AG09319 (cell line): ENCODE results near the gene CDKAL1.
"Not testable (repeated sequence)": the region's sequence is repeated elsewhere in the genome, so short reads cannot be mapped to it uniquely, and the experiment has no call there.

ENCODE experiments used
- DNase-seq: peaks from one replicate; pipeline ENCODE4 v3.0.0-alpha.2; 2010; ENCODE audit warnings: low read depth; ENCODE audit errors: extremely low read depth
- TF ChIP-seq, protein P1 (sequence below): IDR thresholded peaks from 2 replicates; pipeline ENCODE4 v1.5.1; 2011; ENCODE audit warnings: low read depth, mild to moderate bottlenecking, inconsistent platforms, low read length, moderate library complexity

The CDKAL1 gene

DNA sequence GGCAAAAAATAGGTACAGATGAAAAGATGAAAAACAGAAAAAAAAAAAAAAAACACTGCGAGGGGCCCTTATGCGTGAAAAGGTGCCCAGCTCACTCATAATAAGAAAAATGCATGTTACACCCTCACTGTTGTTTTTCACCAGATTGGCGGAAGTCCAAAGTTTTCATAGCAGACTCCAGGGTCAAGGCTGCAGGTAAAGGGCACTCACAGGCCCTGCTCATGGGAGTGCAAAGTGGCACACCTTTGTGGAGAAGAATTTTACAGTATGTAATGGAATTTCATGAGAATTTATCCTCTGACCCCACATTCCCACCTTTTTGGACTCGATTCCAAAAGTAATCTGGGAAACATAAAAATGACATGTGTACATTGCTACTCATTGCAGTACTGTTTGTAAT, 108.2 kb downstream of the CDKAL1 start:
- DNase-seq: no peak
- TF ChIP-seq, protein P1, sequence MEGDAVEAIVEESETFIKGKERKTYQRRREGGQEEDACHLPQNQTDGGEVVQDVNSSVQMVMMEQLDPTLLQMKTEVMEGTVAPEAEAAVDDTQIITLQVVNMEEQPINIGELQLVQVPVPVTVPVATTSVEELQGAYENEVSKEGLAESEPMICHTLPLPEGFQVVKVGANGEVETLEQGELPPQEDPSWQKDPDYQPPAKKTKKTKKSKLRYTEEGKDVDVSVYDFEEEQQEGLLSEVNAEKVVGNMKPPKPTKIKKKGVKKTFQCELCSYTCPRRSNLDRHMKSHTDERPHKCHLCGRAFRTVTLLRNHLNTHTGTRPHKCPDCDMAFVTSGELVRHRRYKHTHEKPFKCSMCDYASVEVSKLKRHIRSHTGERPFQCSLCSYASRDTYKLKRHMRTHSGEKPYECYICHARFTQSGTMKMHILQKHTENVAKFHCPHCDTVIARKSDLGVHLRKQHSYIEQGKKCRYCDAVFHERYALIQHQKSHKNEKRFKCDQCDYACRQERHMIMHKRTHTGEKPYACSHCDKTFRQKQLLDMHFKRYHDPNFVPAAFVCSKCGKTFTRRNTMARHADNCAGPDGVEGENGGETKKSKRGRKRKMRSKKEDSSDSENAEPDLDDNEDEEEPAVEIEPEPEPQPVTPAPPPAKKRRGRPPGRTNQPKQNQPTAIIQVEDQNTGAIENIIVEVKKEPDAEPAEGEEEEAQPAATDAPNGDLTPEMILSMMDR: no peak

DNA sequence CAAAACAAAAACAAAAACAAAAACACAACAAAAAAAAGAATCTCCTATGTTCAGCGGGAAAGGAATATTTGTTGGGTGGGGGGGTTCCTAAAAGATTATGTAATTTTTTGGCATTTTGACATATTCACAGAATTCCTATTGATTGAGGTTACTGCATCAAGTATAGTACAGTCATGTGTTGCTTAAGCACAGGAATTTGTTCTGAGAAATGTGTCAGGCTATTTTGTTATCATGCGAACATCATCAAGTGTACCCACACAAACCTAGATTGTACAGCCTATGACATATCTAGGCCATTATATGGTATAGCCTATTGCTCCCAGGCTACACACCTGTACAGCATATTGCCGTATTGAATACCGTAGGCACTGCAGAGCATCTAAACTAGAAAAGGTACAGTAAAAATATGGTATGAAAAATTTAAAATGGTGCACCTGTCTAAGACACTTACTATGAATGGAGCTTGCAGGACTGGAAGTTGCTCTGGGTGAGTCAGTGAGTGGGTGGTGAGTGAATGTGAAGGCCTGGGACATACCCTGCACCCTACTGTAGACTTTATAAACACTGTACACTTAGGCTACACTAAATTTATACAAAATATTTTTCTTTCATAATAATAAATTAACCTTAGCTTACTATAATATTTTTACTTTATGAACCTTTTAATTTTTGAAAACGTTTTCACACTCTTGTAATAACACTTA, 110.6 kb downstream of the CDKAL1 start:
- TF ChIP-seq, protein P1: no peak

DNA sequence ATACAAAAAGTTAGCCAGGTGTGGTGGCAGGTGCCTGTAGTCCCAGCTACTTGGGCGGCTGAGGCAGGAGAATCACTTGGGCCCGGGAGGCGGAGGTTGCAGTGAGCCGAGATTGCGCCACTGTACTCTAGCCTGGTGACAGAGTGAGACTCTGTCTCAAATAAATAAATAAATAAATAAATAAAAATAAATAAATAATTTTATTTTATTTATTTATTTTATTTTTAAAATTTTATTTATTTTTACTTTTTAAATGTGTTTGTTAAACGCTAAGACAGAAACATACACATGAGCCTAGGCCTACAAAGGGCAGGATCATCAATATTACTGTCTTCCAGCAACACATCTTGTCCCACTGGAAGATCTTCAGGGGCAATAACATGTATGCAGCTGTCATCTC, 111.3 kb downstream of the CDKAL1 start:
- DNase-seq: not testable (repeated sequence)

More for the DNA sequence above, 110.6 kb downstream of the CDKAL1 start:
- no peak for DNase-seq

DNA sequence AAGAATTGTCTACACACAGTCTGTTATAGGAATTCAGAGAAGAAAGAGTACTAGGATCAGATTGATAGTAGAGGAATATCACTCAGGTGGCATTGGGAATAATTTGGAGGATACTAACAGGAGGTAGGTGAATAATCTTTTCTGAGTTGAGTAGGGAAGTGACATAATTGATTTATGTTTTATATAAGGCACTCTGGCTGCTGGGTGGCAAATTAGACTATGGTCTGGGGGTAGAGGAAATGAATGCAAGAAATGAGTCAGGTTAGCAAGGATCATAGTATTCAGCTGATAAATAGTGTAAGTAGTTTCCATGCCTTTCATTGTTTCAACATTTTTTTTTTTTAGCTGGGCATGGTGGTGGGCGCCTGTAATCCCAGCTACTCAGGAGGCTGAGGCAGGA, 113.3 kb downstream of the CDKAL1 start:
- TF ChIP-seq, protein P1: no peak

DNA sequence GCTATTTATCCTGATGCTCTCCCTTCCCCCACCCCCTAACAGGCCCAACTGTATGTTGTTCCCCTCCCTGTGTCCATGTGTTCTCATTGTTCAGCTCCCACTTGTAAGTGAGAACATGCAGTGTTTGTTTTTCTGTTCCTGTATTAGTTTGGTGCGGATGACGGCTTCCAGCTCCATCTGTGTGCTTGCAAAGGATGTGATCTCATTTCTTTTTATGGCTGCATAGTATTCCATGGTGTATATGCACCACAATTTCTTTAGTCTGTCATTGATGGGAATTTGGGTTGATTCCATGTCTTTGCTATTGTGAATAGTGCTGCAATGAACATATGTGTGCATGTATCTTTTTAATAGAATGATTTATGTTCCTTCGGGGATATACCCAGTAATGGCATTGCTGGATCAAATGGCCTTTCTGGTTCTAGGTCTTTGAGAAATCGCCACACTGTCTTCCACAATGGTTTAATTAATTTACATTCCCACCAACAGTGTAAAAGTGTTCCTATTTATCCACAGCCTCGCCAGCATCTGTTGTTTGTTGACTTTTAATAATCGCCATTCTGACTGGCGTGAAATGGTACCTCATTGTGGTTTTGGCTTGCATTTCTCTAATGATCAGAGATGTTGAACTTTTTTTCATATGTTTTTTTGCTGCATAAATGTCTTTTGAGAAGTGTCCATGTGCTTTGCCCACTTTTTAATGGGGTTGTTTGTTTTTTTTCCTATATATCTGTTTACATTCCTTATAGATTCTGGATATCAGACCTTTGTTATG, 115.6 kb downstream of the CDKAL1 start:
- not testable (repeated sequence) for DNase-seq

More for the DNA sequence above, 113.3 kb downstream of the CDKAL1 start:
- no peak for DNase-seq

DNA sequence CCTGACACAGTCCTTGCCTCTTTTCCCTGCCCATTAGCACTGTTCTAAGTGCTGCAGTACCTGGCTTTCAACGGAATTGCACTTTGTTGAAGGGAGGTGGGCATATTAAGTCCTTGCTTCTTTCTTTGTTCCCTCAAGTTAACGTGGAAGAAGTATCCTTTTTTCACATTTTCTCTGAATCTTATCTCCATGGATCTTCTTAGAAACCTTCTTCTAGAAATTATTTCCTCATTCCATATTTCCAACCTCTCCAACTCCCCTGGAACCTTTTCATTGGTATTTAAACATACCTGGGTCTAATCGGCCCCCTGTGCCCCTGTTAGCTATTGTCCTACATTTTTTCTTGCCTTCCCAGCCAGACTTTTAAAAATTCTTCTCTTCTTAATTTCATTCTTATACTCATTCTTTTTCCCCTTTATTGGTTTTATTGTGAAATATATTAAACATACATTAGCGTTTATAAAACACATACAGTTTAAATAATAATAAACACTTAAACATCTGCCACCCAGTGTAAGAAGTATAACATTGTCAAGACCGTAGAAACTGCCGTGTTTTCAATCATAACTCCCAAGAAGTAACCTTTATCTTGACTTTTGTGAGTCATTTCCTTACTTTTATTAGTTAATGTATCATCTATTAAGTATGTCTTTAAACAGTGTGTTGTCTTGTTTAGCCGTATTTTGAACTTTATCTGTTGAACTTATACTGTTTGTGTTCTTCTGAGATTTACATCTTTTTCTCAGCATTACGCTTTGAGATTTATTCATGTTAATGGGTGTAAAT, 118.2 kb downstream of the CDKAL1 start:
- DNase-seq: no peak

DNA sequence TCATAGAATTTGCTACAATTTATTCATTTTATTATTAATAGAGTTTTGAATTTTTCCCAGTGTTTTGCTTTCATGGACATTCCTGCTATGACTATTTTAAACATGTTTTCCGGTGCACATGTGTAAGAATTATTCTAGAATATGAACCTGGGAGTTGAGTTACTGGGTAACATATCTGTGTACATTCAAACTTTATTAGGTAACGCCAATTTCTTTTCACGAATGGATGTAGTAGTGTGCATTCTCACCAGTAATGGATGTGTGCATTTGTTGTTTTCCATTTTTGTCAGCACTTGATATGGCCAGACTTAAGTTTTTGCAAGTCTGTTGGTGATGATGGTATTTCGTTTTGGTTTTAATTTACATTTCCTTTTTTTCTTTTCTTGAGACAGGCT, 118.8 kb downstream of the CDKAL1 start:
- TF ChIP-seq, protein P1: no peak
- DNase-seq: no peak

More for the DNA sequence above, 118.2 kb downstream of the CDKAL1 start:
- TF ChIP-seq, protein P1: no peak

DNA sequence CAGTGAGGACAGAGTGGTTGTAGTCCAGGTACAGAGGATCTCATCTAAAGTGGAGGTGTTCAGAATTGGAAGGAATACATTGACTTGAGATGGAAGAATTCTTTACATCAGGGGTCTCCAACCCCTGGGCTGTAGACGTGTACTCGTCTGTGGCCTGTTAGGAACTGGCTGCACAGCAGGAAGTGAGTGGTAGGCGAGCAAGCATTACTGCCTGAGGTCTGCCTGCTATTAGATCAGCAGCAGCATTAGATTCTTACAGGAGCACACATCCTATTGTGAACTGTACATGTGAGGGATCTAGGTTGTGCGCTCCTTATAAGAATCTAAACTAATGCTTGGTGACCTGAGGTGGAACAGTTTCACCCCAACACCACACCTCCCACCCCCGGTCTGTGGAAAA, 121.1 kb downstream of the CDKAL1 start:
- TF ChIP-seq, protein P1: no peak
- no peak for DNase-seq
